HEK293 (cell line): Measurements from ENCODE around the gene ARHGAP15.

Source experiments
- CTCF ChIA-PET: fragments of 350-600 bp; formaldehyde crosslinking; extraction: SDS; loops from one replicate; lab custom pipeline; 2021; ENCODE audit warnings: antibody characterized with exemption; lab: Yijun Ruan, JAX
- POLR2A ChIA-PET: fragments of 300-600 bp; formaldehyde crosslinking; extraction: SDS; loops from one replicate; lab custom pipeline; 2020; ENCODE audit warnings: antibody characterized with exemption, inconsistent platforms; lab: Yijun Ruan, JAX
- H3K27ac ChIP-seq: fragments of 200-500 bp; sonication (Bioruptor generic); 2 replicates; pipeline ENCODE4 v1.5.1; 2014; ENCODE audit warnings: low read depth, low read length, control low read depth, inconsistent platforms; ENCODE audit errors: extremely low read depth
- H3K36me3 ChIP-seq, 2 experiments: fragments of 200-500 bp in 1 of 2; sonication (Bioruptor generic) in 1 of 2; 1 replicate in 1 of 2; 2 replicates in 1 of 2; pipeline ENCODE4 v1.5.1; 2014 to 2017; ENCODE audit warnings: inconsistent platforms in 2 of 2, low read length in 2 of 2; ENCODE audit not compliant: control insufficient read depth in 2 of 2, insufficient read depth in 1 of 2
- H3K4me1 ChIP-seq: fragments of 200-500 bp; sonication (Bioruptor generic); 2 replicates; pipeline ENCODE4 v1.5.1; 2014; ENCODE audit warnings: mild to moderate bottlenecking, low read length, inconsistent platforms; ENCODE audit not compliant: control insufficient read depth, insufficient read depth
- H3K4me3 ChIP-seq: 2 replicates; pipeline ENCODE4 v1.5.1; 2011; ENCODE audit warnings: low read depth, mild to moderate bottlenecking, control low read depth, low read length, moderate library complexity
- H3K9me3 ChIP-seq: fragments of 200-500 bp; sonication (Bioruptor generic); 2 replicates; pipeline ENCODE4 v1.5.1; 2014; ENCODE audit warnings: low read depth, low read length, inconsistent platforms; ENCODE audit not compliant: control insufficient read depth, insufficient read depth
- GLI2 ChIP-seq: fragments of 450-650 bp; formaldehyde crosslinking; IDR thresholded peaks from 2 replicates; pipeline ENCODE4; 2017; ENCODE audit warnings: missing biosample characterization, missing genetic modification characterization, low read depth, borderline replicate concordance
- HOXD13 ChIP-seq: sonication (generic); formaldehyde crosslinking; IDR thresholded peaks from 2 replicates; pipeline ENCODE4 v1.8.0; 2022; ENCODE audit warnings: missing genetic modification reagents, borderline replicate concordance
- TRIM28 ChIP-seq: IDR thresholded peaks from 2 replicates; pipeline ENCODE4 v1.6.1; 2011; ENCODE audit warnings: low read length, control low read depth, borderline replicate concordance
- WT1 ChIP-seq: fragments of 450-650 bp; formaldehyde crosslinking; IDR thresholded peaks from 2 replicates; pipeline ENCODE4 v1.5.1; 2016; ENCODE audit warnings: missing biosample characterization, missing genetic modification characterization
- ZFP3 ChIP-seq: fragments of 450-650 bp; formaldehyde crosslinking; IDR thresholded peaks from 2 replicates; pipeline ENCODE4 v1.5.1; 2016; ENCODE audit warnings: low read depth, missing biosample characterization, missing genetic modification characterization
- ZFP37 ChIP-seq: fragments of 450-650 bp; formaldehyde crosslinking; IDR thresholded peaks from 2 replicates; pipeline ENCODE4 v1.5.1; 2016; ENCODE audit warnings: missing biosample characterization, missing genetic modification characterization
- ZNF214 ChIP-seq: fragments of 450-650 bp; formaldehyde crosslinking; IDR thresholded peaks from 2 replicates; pipeline ENCODE4 v1.5.1; 2017; ENCODE audit warnings: missing biosample characterization, mild to moderate bottlenecking, missing genetic modification characterization, borderline replicate concordance
- ZNF221 ChIP-seq: fragments of 450-650 bp; formaldehyde crosslinking; IDR thresholded peaks from 2 replicates; pipeline ENCODE4 v1.5.1; 2017; ENCODE audit warnings: missing biosample characterization, missing genetic modification characterization, borderline replicate concordance
- ZNF223 ChIP-seq: fragments of 450-650 bp; formaldehyde crosslinking; IDR thresholded peaks from 2 replicates; pipeline ENCODE4 v1.5.1; 2016; ENCODE audit warnings: missing biosample characterization, missing genetic modification characterization
- ZNF302 ChIP-seq: fragments of 450-650 bp; formaldehyde crosslinking; IDR thresholded peaks from 2 replicates; pipeline ENCODE4 v1.5.1; 2016; ENCODE audit warnings: missing biosample characterization, missing genetic modification characterization, low read depth
- ZNF341 ChIP-seq: fragments of 450-650 bp; formaldehyde crosslinking; IDR thresholded peaks from 2 replicates; pipeline ENCODE4; 2016; ENCODE audit warnings: low read depth, missing biosample characterization, missing genetic modification characterization
- ZNF366 ChIP-seq: fragments of 450-650 bp; formaldehyde crosslinking; conservative IDR thresholded peaks from 2 replicates; pipeline ENCODE4 v1.5.1; 2016; ENCODE audit warnings: missing biosample characterization, missing genetic modification characterization
- ZNF561 ChIP-seq: fragments of 450-650 bp; IDR thresholded peaks from 2 replicates; pipeline ENCODE4 v1.5.1; 2018; ENCODE audit warnings: missing biosample characterization, missing genetic modification characterization, borderline replicate concordance
- ZNF624 ChIP-seq: fragments of 450-650 bp; formaldehyde crosslinking; IDR thresholded peaks from 2 replicates; pipeline ENCODE4 v1.5.1; 2017; ENCODE audit warnings: missing biosample characterization, missing genetic modification characterization
- ZNF670 ChIP-seq: fragments of 450-650 bp; formaldehyde crosslinking; IDR thresholded peaks from 2 replicates; pipeline ENCODE4 v1.5.1; 2016; ENCODE audit warnings: missing biosample characterization, missing genetic modification characterization, low read depth
- ZSCAN30 ChIP-seq: fragments of 450-650 bp; IDR thresholded peaks from 2 replicates; pipeline ENCODE4 v1.5.1; 2018; ENCODE audit warnings: missing biosample characterization, mild to moderate bottlenecking, missing genetic modification characterization, moderate library complexity
- TF ChIP-seq, protein P1 (sequence below): fragments of 450-650 bp; formaldehyde crosslinking; IDR thresholded peaks from 2 replicates; pipeline ENCODE4 v1.5.1; 2016; ENCODE audit warnings: missing biosample characterization, missing genetic modification characterization, borderline replicate concordance
- TF ChIP-seq, protein P2 (sequence below): fragments of 450-650 bp; formaldehyde crosslinking; IDR thresholded peaks from 2 replicates; pipeline ENCODE4 v1.5.1; 2016; ENCODE audit warnings: missing biosample characterization, missing genetic modification characterization
- TF ChIP-seq, protein P3 (sequence below): fragments of 450-650 bp; formaldehyde crosslinking; IDR thresholded peaks from 2 replicates; pipeline ENCODE4 v1.5.1; 2016; ENCODE audit warnings: missing biosample characterization, missing genetic modification characterization
- TF ChIP-seq, protein P4 (sequence below): IDR thresholded peaks from 2 replicates; pipeline ENCODE4 v1.6.1; 2011; ENCODE audit warnings: mild to moderate bottlenecking, low read depth, low read length, borderline replicate concordance

Gene ARHGAP15

DNA sequence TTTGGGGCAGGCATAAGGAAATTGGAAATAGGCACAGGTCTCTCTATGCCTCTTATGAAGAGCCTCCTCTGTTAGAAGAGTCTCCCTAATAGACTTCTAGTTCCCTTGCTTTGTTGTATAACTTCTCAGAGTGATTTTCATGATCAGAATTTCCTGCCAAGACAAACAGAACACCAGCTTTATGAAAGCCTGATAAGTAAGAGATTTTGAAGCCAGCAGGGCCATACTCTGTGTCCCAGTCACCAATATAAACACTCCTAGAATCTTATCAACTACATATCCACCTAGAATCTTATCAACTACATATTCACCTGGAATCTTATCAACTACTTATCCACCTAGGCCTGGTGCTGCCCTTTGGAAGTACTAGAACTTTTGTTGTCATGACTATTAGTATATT lies 579.5 kb downstream of the ARHGAP15 start (continued):
- TF ChIP-seq ZNF302 (tag by site-specific recombination), result no peak
- no peak for TF ChIP-seq ZNF561

DNA sequence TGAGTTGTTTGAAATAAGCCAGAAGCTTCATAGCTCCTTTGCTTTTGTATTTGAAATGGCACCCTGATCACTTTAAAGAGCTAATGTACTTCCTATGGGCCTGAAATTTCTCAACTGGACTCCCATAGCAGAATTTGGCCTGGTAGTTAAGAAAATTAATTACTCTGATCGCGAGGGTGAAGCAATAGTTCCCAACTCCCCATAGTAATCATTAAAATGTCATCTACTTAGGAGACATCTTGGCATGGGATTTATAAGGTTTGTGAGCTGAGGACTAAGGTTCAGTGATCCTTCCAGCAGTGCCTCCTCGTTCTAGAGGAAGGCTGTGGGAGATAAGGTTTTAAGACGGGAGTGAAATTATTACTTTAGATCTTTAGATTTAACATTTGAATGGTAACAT lies 581.0 kb downstream of the ARHGAP15 start:
- no peaks in the 10 kb centered on the region for H3K9me3 ChIP-seq
- CTCF ChIA-PET, result interaction anchor here (0.5 kb wide), 1 partner anchor 113 kb away, joined by 4 read pairs; no protein-coding TSS in a partner anchor
- POLR2A ChIA-PET, result no interaction called here
- peaks cover 7% of the 10 kb centered on the region for H3K4me1 ChIP-seq
- TF ChIP-seq, protein P1, sequence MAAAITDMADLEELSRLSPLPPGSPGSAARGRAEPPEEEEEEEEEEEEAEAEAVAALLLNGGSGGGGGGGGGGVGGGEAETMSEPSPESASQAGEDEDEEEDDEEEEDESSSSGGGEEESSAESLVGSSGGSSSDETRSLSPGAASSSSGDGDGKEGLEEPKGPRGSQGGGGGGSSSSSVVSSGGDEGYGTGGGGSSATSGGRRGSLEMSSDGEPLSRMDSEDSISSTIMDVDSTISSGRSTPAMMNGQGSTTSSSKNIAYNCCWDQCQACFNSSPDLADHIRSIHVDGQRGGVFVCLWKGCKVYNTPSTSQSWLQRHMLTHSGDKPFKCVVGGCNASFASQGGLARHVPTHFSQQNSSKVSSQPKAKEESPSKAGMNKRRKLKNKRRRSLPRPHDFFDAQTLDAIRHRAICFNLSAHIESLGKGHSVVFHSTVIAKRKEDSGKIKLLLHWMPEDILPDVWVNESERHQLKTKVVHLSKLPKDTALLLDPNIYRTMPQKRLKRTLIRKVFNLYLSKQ (tag by site-specific recombination), result no peak
- TF ChIP-seq ZNF214 (no peak), WT1 (tag by site-specific recombination) (no peak), ZFP3 (tag by site-specific recombination) (no peak), ZNF624 (tag by site-specific recombination) (no peak), HOXD13 (CRISPR knock-in tag) (no peak), ZNF341 (tag by site-specific recombination) (no peak), TRIM28 (no peak), ZNF223 (tag by site-specific recombination) (no peak), GLI2 (tag by site-specific recombination) (no peak), ZNF670 (tag by site-specific recombination) (no peak), ZSCAN30 (tag by site-specific recombination) (no peak)
- TF ChIP-seq, protein P2, sequence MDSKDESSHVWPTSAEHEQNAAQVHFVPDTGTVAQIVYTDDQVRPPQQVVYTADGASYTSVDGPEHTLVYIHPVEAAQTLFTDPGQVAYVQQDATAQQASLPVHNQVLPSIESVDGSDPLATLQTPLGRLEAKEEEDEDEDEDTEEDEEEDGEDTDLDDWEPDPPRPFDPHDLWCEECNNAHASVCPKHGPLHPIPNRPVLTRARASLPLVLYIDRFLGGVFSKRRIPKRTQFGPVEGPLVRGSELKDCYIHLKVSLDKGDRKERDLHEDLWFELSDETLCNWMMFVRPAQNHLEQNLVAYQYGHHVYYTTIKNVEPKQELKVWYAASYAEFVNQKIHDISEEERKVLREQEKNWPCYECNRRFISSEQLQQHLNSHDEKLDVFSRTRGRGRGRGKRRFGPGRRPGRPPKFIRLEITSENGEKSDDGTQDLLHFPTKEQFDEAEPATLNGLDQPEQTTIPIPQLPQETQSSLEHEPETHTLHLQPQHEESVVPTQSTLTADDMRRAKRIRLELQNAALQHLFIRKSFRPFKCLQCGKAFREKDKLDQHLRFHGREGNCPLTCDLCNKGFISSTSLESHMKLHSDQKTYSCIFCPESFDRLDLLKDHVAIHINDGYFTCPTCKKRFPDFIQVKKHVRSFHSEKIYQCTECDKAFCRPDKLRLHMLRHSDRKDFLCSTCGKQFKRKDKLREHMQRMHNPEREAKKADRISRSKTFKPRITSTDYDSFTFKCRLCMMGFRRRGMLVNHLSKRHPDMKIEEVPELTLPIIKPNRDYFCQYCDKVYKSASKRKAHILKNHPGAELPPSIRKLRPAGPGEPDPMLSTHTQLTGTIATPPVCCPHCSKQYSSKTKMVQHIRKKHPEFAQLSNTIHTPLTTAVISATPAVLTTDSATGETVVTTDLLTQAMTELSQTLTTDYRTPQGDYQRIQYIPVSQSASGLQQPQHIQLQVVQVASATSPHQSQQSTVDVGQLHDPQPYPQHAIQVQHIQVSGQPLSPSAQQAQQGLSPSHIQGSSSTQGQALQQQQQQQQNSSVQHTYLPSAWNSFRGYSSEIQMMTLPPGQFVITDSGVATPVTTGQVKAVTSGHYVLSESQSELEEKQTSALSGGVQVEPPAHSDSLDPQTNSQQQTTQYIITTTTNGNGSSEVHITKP (tag by site-specific recombination), result no peak
- TF ChIP-seq, protein P3, sequence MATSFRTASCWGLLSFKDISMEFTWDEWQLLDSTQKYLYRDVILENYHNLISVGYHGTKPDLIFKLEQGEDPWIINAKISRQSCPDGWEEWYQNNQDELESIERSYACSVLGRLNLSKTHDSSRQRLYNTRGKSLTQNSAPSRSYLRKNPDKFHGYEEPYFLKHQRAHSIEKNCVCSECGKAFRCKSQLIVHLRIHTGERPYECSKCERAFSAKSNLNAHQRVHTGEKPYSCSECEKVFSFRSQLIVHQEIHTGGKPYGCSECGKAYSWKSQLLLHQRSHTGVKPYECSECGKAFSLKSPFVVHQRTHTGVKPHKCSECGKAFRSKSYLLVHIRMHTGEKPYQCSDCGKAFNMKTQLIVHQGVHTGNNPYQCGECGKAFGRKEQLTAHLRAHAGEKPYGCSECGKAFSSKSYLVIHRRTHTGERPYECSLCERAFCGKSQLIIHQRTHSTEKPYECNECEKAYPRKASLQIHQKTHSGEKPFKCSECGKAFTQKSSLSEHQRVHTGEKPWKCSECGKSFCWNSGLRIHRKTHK, result no peak
- no peak overlapping the region for H3K4me3 ChIP-seq
- no peaks in the 10 kb centered on the region for H3K36me3 ChIP-seq
- H3K27ac ChIP-seq, result no peak overlapping the region

DNA sequence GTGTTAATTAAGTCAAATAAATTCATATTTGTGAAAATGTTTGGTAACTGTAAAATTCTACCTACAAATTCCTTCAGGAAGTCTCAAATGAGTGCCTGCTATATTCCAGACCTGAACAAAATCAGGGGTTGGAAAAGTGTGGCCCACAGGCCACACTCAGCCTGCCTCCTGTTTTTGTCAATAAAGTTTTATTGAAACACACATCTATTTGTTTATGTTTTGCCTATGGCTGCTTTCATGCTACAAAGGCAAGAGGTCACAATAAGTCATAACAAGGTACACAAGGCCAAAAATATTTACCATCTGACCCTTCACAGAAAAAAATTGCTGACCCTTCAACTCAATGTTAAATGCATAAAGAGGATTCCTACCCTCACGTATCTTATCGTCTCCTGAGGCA lies 581.7 kb downstream of the ARHGAP15 start:
- H3K4me3 ChIP-seq, result no peak overlapping the region
- TF ChIP-seq, protein P4, sequence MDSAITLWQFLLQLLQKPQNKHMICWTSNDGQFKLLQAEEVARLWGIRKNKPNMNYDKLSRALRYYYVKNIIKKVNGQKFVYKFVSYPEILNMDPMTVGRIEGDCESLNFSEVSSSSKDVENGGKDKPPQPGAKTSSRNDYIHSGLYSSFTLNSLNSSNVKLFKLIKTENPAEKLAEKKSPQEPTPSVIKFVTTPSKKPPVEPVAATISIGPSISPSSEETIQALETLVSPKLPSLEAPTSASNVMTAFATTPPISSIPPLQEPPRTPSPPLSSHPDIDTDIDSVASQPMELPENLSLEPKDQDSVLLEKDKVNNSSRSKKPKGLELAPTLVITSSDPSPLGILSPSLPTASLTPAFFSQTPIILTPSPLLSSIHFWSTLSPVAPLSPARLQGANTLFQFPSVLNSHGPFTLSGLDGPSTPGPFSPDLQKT, result no peak
- TF ChIP-seq ZFP37 (tag by site-specific recombination) (no peak), ZNF366 (tag by site-specific recombination) (no peak), GLI2 (tag by site-specific recombination) (no peak), ZNF221 (tag by site-specific recombination) (no peak)
- H3K36me3 ChIP-seq, result no peaks in the 10 kb centered on the region
- H3K27ac ChIP-seq, result no peak overlapping the region
- no peaks in the 10 kb centered on the region for H3K9me3 ChIP-seq
- ChIA-PET CTCF (no interaction called here), POLR2A (no interaction called here)
- peaks cover 6% of the 10 kb centered on the region for H3K4me1 ChIP-seq
